Liver (tissue), 3 donors: ENCODE results near the gene ADGRD1.

ENCODE experiments used
- EGR1 ChIP-seq, 2 donors: IDR thresholded peaks; 2 replicates each; pipeline ENCODE4 v1.6.1; 2016 to 2018; ENCODE audit warnings: antibody characterized with exemption in 2 of 2, low read depth in 2 of 2
- GABPA ChIP-seq, 2 donors: IDR thresholded peaks in 1 of 2; conservative IDR thresholded peaks in 1 of 2; 2 replicates each; pipeline ENCODE4 v1.6.1; 2016; ENCODE audit warnings: antibody characterized with exemption in 2 of 2, mild to moderate bottlenecking in 1 of 2, moderate library complexity in 1 of 2
- JUND ChIP-seq, 2 donors: IDR thresholded peaks; 2 replicates each; pipeline ENCODE4 v1.6.1; 2016; ENCODE audit warnings: antibody characterized with exemption in 2 of 2
- NR2F2 ChIP-seq: IDR thresholded peaks from 2 replicates; pipeline ENCODE4 v1.6.1; 2016; ENCODE audit warnings: antibody characterized with exemption
- RAD21 ChIP-seq, 2 donors: IDR thresholded peaks; 2 replicates each; pipeline ENCODE4 v1.6.1; 2016; ENCODE audit warnings: antibody characterized with exemption in 2 of 2, mild to moderate bottlenecking in 2 of 2
- SP1 ChIP-seq: IDR thresholded peaks from 2 replicates; pipeline ENCODE4 v1.6.1; 2018; ENCODE audit warnings: antibody characterized with exemption, mild to moderate bottlenecking
- TAF1 ChIP-seq: conservative IDR thresholded peaks from 2 replicates; pipeline ENCODE4 v1.6.1; 2016; ENCODE audit warnings: antibody characterized with exemption, mild to moderate bottlenecking
- YY1 ChIP-seq: IDR thresholded peaks from 2 replicates; pipeline ENCODE4 v1.6.1; 2016; ENCODE audit warnings: antibody characterized with exemption, mild to moderate bottlenecking
- TF ChIP-seq, protein P1 (sequence below): IDR thresholded peaks from 2 replicates; pipeline ENCODE4 v1.6.1; 2016; ENCODE audit warnings: antibody characterized with exemption
- TF ChIP-seq, protein P2 (sequence below): fragments of 150-350 bp; IDR thresholded peaks from 2 replicates; pipeline ENCODE4 v1.5.1; 2017; ENCODE audit warnings: improper control_type of control experiment, low read depth, low read length; ENCODE audit not compliant: missing input control
- TF ChIP-seq, protein P3 (sequence below): IDR thresholded peaks from 2 replicates; pipeline ENCODE4 v1.6.1; 2016; ENCODE audit warnings: antibody characterized with exemption
- TF ChIP-seq, protein P4 (sequence below): IDR thresholded peaks from 2 replicates; pipeline ENCODE4 v1.6.1; 2016; ENCODE audit warnings: antibody characterized with exemption, mild to moderate bottlenecking
- TF ChIP-seq, protein P5 (sequence below): IDR thresholded peaks from 2 replicates; pipeline ENCODE4 v1.6.1; 2016; ENCODE audit warnings: antibody characterized with exemption
- donor health status: healthy.
- donor health status: healthy.

DNA sequence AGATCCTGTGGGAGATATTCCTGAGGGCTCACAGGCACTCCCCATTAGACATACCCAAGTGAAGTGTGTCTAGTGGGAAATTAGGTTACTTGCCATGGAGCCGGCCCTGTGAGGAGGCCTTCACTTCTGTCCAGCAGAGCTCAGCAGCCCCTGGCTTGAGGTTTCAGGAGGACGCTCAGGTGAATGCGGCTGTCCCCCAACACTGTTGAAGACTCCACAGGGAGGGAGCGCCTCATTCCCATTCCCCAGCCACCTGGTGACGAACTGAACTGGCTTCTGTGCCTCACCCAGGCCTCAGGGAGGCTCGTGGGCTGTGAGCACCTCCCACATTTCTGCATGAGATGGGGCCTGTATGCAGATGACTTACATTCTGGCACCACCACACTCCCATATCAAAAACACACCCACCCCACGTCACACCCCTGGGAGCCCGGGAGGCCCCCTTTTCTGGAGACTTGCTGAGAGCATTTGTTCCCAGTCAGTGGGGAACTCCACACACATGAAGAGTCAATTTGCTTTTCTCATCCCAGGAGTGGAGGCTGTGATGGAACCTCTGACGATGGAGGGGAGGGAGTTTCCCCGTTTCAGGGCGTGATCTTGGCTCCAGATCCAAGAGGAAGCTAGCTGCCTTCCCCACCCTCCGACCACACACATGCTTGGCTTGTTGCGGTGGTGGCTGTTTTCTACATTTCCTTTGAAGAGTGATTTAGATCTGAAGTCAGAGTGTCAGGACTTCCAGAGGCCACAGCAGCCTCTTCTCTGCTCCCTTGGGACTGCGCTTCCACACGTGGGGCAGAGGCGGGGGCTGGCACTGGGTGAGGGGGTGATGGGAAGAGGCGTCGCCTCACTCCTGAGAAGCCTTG lies 120.7 kb downstream of the ADGRD1 start:
- TF ChIP-seq, protein P1, sequence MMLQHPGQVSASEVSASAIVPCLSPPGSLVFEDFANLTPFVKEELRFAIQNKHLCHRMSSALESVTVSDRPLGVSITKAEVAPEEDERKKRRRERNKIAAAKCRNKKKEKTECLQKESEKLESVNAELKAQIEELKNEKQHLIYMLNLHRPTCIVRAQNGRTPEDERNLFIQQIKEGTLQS: no peak
- TF ChIP-seq YY1 (no peak), GABPA (IDR thresholded peaks at IDR 0.05 in 1 of 2, conservative IDR thresholded peaks at IDR 0.05 in 1 of 2) (no peak), EGR1 (IDR thresholded peaks at IDR 0.05; ENCODE audit: low read depth in 2 of 2) (no peak), JUND (IDR thresholded peaks at IDR 0.05) (no peak), SP1 (no peak), RAD21 (IDR thresholded peaks at IDR 0.05) (no peak), TAF1 (no peak), NR2F2 (no peak)
- TF ChIP-seq, protein P2, sequence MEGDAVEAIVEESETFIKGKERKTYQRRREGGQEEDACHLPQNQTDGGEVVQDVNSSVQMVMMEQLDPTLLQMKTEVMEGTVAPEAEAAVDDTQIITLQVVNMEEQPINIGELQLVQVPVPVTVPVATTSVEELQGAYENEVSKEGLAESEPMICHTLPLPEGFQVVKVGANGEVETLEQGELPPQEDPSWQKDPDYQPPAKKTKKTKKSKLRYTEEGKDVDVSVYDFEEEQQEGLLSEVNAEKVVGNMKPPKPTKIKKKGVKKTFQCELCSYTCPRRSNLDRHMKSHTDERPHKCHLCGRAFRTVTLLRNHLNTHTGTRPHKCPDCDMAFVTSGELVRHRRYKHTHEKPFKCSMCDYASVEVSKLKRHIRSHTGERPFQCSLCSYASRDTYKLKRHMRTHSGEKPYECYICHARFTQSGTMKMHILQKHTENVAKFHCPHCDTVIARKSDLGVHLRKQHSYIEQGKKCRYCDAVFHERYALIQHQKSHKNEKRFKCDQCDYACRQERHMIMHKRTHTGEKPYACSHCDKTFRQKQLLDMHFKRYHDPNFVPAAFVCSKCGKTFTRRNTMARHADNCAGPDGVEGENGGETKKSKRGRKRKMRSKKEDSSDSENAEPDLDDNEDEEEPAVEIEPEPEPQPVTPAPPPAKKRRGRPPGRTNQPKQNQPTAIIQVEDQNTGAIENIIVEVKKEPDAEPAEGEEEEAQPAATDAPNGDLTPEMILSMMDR: no peak
- TF ChIP-seq, protein P3, sequence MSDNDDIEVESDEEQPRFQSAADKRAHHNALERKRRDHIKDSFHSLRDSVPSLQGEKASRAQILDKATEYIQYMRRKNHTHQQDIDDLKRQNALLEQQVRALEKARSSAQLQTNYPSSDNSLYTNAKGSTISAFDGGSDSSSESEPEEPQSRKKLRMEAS: no peak
- TF ChIP-seq, protein P4, sequence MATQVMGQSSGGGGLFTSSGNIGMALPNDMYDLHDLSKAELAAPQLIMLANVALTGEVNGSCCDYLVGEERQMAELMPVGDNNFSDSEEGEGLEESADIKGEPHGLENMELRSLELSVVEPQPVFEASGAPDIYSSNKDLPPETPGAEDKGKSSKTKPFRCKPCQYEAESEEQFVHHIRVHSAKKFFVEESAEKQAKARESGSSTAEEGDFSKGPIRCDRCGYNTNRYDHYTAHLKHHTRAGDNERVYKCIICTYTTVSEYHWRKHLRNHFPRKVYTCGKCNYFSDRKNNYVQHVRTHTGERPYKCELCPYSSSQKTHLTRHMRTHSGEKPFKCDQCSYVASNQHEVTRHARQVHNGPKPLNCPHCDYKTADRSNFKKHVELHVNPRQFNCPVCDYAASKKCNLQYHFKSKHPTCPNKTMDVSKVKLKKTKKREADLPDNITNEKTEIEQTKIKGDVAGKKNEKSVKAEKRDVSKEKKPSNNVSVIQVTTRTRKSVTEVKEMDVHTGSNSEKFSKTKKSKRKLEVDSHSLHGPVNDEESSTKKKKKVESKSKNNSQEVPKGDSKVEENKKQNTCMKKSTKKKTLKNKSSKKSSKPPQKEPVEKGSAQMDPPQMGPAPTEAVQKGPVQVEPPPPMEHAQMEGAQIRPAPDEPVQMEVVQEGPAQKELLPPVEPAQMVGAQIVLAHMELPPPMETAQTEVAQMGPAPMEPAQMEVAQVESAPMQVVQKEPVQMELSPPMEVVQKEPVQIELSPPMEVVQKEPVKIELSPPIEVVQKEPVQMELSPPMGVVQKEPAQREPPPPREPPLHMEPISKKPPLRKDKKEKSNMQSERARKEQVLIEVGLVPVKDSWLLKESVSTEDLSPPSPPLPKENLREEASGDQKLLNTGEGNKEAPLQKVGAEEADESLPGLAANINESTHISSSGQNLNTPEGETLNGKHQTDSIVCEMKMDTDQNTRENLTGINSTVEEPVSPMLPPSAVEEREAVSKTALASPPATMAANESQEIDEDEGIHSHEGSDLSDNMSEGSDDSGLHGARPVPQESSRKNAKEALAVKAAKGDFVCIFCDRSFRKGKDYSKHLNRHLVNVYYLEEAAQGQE: no peak
- TF ChIP-seq, protein P5, sequence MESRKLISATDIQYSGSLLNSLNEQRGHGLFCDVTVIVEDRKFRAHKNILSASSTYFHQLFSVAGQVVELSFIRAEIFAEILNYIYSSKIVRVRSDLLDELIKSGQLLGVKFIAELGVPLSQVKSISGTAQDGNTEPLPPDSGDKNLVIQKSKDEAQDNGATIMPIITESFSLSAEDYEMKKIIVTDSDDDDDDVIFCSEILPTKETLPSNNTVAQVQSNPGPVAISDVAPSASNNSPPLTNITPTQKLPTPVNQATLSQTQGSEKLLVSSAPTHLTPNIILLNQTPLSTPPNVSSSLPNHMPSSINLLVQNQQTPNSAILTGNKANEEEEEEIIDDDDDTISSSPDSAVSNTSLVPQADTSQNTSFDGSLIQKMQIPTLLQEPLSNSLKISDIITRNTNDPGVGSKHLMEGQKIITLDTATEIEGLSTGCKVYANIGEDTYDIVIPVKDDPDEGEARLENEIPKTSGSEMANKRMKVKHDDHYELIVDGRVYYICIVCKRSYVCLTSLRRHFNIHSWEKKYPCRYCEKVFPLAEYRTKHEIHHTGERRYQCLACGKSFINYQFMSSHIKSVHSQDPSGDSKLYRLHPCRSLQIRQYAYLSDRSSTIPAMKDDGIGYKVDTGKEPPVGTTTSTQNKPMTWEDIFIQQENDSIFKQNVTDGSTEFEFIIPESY: no peak
